Activated CD4-positive, alpha-beta T cell treated with anti-CD3 and anti-CD28 coated beads for 24 hours (primary cell): Measurements from ENCODE around the gene FGF22.

Experiments used
- DNase-seq, 2 donors: peaks; one replicate each; pipeline ENCODE4 v3.0.0-alpha.2; 2020; ENCODE audit warnings: low read depth in 2 of 2

FGF22 gene

GRCh38 chr19:679418-680286, 40.0 kb downstream of the FGF22 start:
- DNase-seq: no peak

- peak; percentile 100 for DNase-seq
These were observed 40.8 kb downstream of the FGF22 start for GRCh38 chr19:680287-681028.

GRCh38 chr19:681029-682019, 41.6 kb downstream of the FGF22 start:
- DNase-seq: peak in 1 of 2 donors; percentile 90

- DNase-seq: no peak
These were observed 43.1 kb downstream of the FGF22 start for GRCh38 chr19:682678-683320.

- DNase-seq: no peak
These were observed 45.8 kb downstream of the FGF22 start for GRCh38 chr19:685454-685931.

GRCh38 chr19:686589-687297, 47.1 kb downstream of the FGF22 start:
- DNase-seq: no peak

- DNase-seq: no peak
These were observed 48.0 kb downstream of the FGF22 start for GRCh38 chr19:687569-688166.

- DNase-seq: no peak
These were observed 48.5 kb downstream of the FGF22 start for GRCh38 chr19:688214-688613.

- no peak for DNase-seq
These were observed 49.3 kb downstream of the FGF22 start for GRCh38 chr19:688992-689391.

GRCh38 chr19:690203-690602, 50.5 kb downstream of the FGF22 start:
- no peak for DNase-seq
